HL-60 (cell line): ENCODE measurements around the gene INPP5J.

ENCODE experiments used
- CTCF ChIP-seq: IDR thresholded peaks from one replicate; pipeline ENCODE4 v1.5.1; 2011; ENCODE audit warnings: low read length, control low read depth, inconsistent platforms; ENCODE audit not compliant: insufficient read depth
- POLR2AphosphoS5 ChIP-seq: IDR thresholded peaks from 2 replicates; pipeline ENCODE4 v1.6.1; 2012; ENCODE audit warnings: low read depth
- REST ChIP-seq: IDR thresholded peaks from 2 replicates; pipeline ENCODE4 v1.6.1; 2012; ENCODE audit warnings: low read depth; ENCODE audit not compliant: insufficient replicate concordance
- SPI1 ChIP-seq: IDR thresholded peaks from 2 replicates; pipeline ENCODE4 v1.6.1; 2012; ENCODE audit warnings: low read depth, mild to moderate bottlenecking, borderline replicate concordance

GRCh38 chr22:31134688-31135087, 11.9 kb downstream of the INPP5J start:
- no peak for TF ChIP-seq CTCF
- no peak for TF ChIP-seq SPI1
- no peak for TF ChIP-seq POLR2AphosphoS5
- TF ChIP-seq REST, result no peak
